GM18951 (cell line): ENCODE data around the gene PAH.

Experiments
- POLR2A ChIP-seq: IDR thresholded peaks from 4 replicates; pipeline ENCODE4 v1.6.1; 2011; ENCODE audit warnings: mild to moderate bottlenecking; ENCODE audit not compliant: insufficient read length, insufficient read depth; ENCODE audit errors: extremely low read depth
- in situ Hi-C: fragments of 300-500 bp; cut with MboI; formaldehyde crosslinking; loops from one replicate; pipeline ENCODE4 v1.12.0; 2022; ENCODE audit warnings: low sequenced_read_pairs, mixed read lengths, inconsistent platforms; ENCODE audit not compliant: unreplicated experiment

PAH gene

GRCh38 chr12:102814691-102815367 lies 102.2 kb downstream of the PAH start:
- in situ Hi-C loops, result no loop called here
- no peak for TF ChIP-seq POLR2A

- in situ Hi-C loops, result no loop called here
- no peak for TF ChIP-seq POLR2A
These were observed 104.7 kb downstream of the PAH start for GRCh38 chr12:102812344-102812743.

DNA sequence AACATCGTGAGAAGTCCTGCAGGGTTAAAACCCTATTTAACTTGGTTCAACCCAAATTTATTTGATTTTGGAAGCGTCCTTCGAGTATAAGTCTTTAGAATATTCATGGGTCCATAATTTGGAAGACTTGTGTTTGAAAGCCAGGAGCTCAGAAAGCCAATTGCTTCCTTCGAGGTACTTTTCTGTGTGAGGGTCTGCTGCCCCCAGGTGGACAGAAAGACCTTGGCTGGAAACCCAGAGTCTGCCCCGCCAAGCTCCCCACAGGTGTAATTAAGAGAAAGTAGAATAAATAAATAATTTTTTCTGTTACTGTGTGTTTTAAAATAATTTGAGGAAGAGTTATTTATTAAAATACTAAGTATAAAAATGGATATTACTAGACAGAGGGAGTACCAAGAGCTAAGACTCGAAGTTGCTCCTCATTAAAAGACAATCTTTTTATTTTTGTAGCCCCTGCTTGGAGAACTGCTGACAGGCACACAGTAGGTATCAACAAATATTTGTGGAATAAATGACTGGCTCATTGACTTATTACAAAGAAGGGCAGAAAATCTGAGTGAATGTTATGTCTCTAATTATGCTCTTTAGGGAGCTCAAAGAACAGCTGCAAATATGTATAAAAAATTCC lies 105.8 kb downstream of the PAH start:
- in situ Hi-C loops, result no loop called here
- TF ChIP-seq POLR2A, result no peak

DNA sequence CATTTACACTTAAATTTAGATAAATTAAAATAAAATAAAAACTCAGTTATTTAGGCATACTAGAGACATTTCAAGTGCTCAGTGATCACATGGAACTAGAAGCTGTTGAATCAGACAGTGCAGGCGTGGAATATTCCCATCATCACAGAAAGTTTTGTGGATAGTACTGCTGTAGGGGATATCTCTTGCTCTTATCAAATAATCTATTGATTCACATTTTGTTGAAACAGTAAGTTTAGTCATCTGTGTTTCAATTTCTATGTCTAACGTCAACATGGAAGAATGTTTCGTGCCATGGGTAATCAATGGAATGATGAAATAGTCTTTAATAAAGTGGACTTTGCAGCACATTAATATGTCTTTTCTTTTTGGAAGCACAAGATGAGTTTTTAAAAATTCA lies 108.6 kb downstream of the PAH start:
- in situ Hi-C loops, result no loop called here

GRCh38 chr12:102806592-102806991 lies 110.5 kb downstream of the PAH start:
- in situ Hi-C loops, result no loop called here

More for the DNA sequence above, 108.6 kb downstream of the PAH start:
- TF ChIP-seq POLR2A, result no peak

GRCh38 chr12:102806110-102806509 lies 110.9 kb downstream of the PAH start:
- no peak for TF ChIP-seq POLR2A
- in situ Hi-C loops, result no loop called here

More at GRCh38 chr12:102806592-102806991, 110.5 kb downstream of the PAH start:
- TF ChIP-seq POLR2A, result no peak

DNA sequence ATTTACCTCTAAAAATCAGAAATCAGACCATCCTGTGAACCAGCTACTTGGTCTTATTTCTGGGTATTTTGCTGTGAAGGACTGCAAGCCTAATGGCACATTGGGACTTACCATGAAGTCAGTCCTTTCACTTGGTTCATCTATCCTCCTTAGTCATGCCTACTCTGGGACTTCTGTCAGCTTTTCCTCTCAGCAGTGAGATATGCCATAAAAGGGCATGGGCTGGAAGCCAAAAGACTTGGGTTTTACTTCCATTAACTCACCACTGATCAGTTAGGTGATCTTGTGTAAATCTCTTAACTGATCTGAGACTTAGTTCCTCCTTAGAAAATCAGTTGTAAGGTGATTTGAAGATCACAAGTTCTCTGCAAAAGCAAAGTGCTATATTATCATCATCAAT lies 116.5 kb downstream of the PAH start:
- in situ Hi-C loops, result no loop called here
- TF ChIP-seq POLR2A, result no peak

- TF ChIP-seq POLR2A, result no peak
- in situ Hi-C loops, result no loop called here
These were observed 117.8 kb downstream of the PAH start for GRCh38 chr12:102799229-102799628.

GRCh38 chr12:102797528-102797927 lies 119.5 kb downstream of the PAH start:
- TF ChIP-seq POLR2A, result no peak
- in situ Hi-C loops, result no loop called here

- no peak for TF ChIP-seq POLR2A
- in situ Hi-C loops, result no loop called here
These were observed 123.1 kb downstream of the PAH start for GRCh38 chr12:102793921-102794320.
